Astrocyte of the cerebellum (primary cell): ENCODE results near the gene PCLAF.
A peak's percentile ranks its signal among the peaks of the same experiment; 100 is the strongest.

Experiments used
- DNase-seq: peaks from one replicate; pipeline ENCODE4 v3.0.0-alpha.2; 2011; ENCODE audit warnings: low read depth
- H3K4me3 ChIP-seq: 2 replicates; pipeline ENCODE4 v1.5.1; 2011; ENCODE audit warnings: mild to moderate bottlenecking, low read depth, low read length, moderate library complexity
- CTCF ChIP-seq: IDR thresholded peaks from 2 replicates; pipeline ENCODE4 v1.5.1; 2012; ENCODE audit warnings: low read length, low read depth, moderate library complexity, mild to moderate bottlenecking; ENCODE audit errors: missing control alignments
- in situ Hi-C: cut with HindIII; loops from 2 replicates; pipeline ENCODE4 v1.10.0; 2017; ENCODE audit warnings: low sequenced_read_pairs

The PCLAF gene

GRCh38 chr15:64369078-64369607 is 12.1 kb downstream of the PCLAF start:
- no peak for DNase-seq

GRCh38 chr15:64361259-64361658 is 20.0 kb downstream of the PCLAF start:
- in situ Hi-C loops, result loop anchor here (25.0 kb wide), 1 partner anchor 149 kb away; no protein-coding TSS in a partner anchor
- no peak for TF ChIP-seq CTCF
- no peak for DNase-seq
- H3K4me3 ChIP-seq, result no peak overlapping the region

More at GRCh38 chr15:64369078-64369607, 12.1 kb downstream of the PCLAF start:
- no peak overlapping the region for H3K4me3 ChIP-seq
- TF ChIP-seq CTCF, result no peak
- in situ Hi-C loops, result loop anchor here (25.0 kb wide), 1 partner anchor 157 kb away; no protein-coding TSS in a partner anchor

GRCh38 chr15:64356710-64357040 is 24.6 kb downstream of the PCLAF start:
- no peak for DNase-seq
- TF ChIP-seq CTCF, result no peak
- H3K4me3 ChIP-seq, result peak overlapping the region; percentile 95
- in situ Hi-C loops, result loop anchor here (25.0 kb wide), 1 partner anchor 144 kb away; no protein-coding TSS in a partner anchor

- peak; percentile 95 for DNase-seq
These were observed 25.1 kb downstream of the PCLAF start, which contains the start of gene CSNK1G1 for GRCh38 chr15:64355944-64356709. Gene CSNK1G1 (minus strand): TSS chr15:64356173. CDS start chr15:64300499, 55,674 bp downstream.

GRCh38 chr15:64355348-64355943 is 25.8 kb downstream of the PCLAF start:
- no peak for DNase-seq
- peak overlapping the region; percentile 95 for H3K4me3 ChIP-seq
- in situ Hi-C loops, result loop anchor here (25.0 kb wide), 1 partner anchor 143 kb away; no protein-coding TSS in a partner anchor
- TF ChIP-seq CTCF, result no peak

More at GRCh38 chr15:64355944-64356709, 25.1 kb downstream of the PCLAF start, which contains the start of gene CSNK1G1:
- in situ Hi-C loops, result loop anchor here (25.0 kb wide), 1 partner anchor 144 kb away; no protein-coding TSS in a partner anchor
- TF ChIP-seq CTCF, result peak; percentile 38
- peak within 1 kb of the TSS; percentile 95 for H3K4me3 ChIP-seq

- peak overlapping the region; percentile 95 for H3K4me3 ChIP-seq
- no peak for DNase-seq
- TF ChIP-seq CTCF, result no peak
- in situ Hi-C loops, result loop anchor here (25.0 kb wide), 1 partner anchor 143 kb away; no protein-coding TSS in a partner anchor
These were observed 26.4 kb downstream of the PCLAF start for GRCh38 chr15:64354688-64355344.
